ENCODE results near the gene PDGFC.

PDGFC gene

GRCh38 chr4:157004279-157005161, 32.9 kb upstream of the PDGFC start:
- Histone ChIP-seq H3K27me3 (ENCODE audit: control insufficient read depth, insufficient read depth, low read length) (no peaks in the 10 kb centered on the region), H3K36me3 (ENCODE audit: control insufficient read depth, insufficient read depth, low read length) (no peaks in the 10 kb centered on the region), H3K4me1 (ENCODE audit: control insufficient read depth, insufficient read depth, low read length) (peaks cover 2% of the 10 kb centered on the region), H3K27ac (ENCODE audit: low read depth, low read length) (no peak overlapping the region), H3K4me3 (ENCODE audit: low read depth, low read length) (no peak overlapping the region), H3K9ac (ENCODE audit: low read length) (no peak overlapping the region), H3K9me3 (ENCODE audit: control insufficient read depth, insufficient read depth, low read depth, low read length) (no peaks in the 10 kb centered on the region)

DNA sequence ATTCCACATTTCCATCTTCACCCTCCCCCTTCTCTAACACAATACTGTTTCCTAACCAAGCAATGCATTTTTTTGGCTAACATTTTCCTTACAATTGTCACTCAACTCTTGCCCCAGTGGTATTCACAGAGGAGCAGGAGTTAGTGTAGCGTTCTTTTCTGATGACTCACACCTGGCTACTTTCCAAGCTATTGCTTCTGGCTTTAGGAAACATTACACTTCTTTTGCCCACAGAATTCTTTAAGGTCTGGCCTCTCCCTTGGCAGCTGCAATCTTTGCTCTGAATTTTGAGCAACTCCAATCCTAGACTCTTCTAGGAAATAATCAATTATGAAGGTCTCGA, 27.5 kb upstream of the PDGFC start:
- Histone ChIP-seq H3K36me3 (ENCODE audit: control insufficient read depth, insufficient read depth, low read length) (no peaks in the 10 kb centered on the region), H3K9me3 (ENCODE audit: control insufficient read depth, insufficient read depth, low read depth, low read length) (peaks cover 26% of the 10 kb centered on the region), H3K4me3 (ENCODE audit: low read depth, low read length) (no peak overlapping the region), H3K27ac (ENCODE audit: low read depth, low read length) (peak overlapping the region; percentile 37; the same call in 1 of the 2 replicates), H3K9ac (ENCODE audit: low read length) (no peak overlapping the region), H3K27me3 (ENCODE audit: control insufficient read depth, insufficient read depth, low read length) (no peaks in the 10 kb centered on the region), H3K4me1 (ENCODE audit: control insufficient read depth, insufficient read depth, low read length) (peaks cover 11% of the 10 kb centered on the region)

DNA sequence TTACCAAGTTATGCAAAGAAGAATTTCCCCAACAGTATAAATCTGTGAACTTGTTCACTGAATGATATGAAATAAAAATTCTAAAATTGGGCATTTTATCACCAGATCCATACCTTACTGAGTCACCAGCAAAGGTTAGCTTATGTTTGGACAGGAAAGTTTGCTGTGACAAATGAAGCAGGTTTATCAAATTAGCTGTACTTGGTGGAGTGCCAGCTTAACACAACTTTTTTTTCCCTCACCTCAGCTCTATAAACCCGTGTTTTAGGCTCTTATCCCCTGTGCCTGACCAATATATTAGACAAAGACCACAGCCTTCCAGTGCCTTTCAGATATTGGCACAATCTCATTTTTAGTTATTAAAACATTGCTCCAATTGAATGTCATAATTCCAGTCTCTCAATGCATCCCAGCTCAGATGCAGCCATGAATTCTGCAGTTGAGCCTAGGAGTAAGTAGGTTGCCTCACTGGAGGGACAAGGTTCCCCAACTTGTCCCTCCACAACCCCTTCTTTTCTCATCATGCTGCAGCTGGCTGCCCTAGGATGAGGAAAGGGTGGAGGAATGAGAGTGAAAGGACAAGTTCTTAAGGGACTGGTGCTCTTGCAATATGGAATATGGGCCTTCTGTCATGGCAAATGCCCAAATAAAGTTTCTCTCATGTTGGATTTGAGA, 27.0 kb upstream of the PDGFC start:
- no peaks in the 10 kb centered on the region for H3K36me3 ChIP-seq (ENCODE audit: control insufficient read depth, insufficient read depth, low read length)
- H3K27me3 ChIP-seq (ENCODE audit: control insufficient read depth, insufficient read depth, low read length) = no peaks in the 10 kb centered on the region
- H3K27ac ChIP-seq (ENCODE audit: low read depth, low read length) = peak overlapping the region; percentile 37; the same call in 1 of the 2 replicates
- no peak overlapping the region for H3K4me3 ChIP-seq (ENCODE audit: low read depth, low read length)
- H3K4me1 ChIP-seq (ENCODE audit: control insufficient read depth, insufficient read depth, low read length) = peaks cover 11% of the 10 kb centered on the region
- no peak overlapping the region for H3K9ac ChIP-seq (ENCODE audit: low read length)
- H3K9me3 ChIP-seq (ENCODE audit: control insufficient read depth, insufficient read depth, low read depth, low read length) = peaks cover 26% of the 10 kb centered on the region

GRCh38 chr4:156992943-156993342, 21.3 kb upstream of the PDGFC start:
- H3K4me3 ChIP-seq (ENCODE audit: low read depth, low read length) = no peak overlapping the region

DNA sequence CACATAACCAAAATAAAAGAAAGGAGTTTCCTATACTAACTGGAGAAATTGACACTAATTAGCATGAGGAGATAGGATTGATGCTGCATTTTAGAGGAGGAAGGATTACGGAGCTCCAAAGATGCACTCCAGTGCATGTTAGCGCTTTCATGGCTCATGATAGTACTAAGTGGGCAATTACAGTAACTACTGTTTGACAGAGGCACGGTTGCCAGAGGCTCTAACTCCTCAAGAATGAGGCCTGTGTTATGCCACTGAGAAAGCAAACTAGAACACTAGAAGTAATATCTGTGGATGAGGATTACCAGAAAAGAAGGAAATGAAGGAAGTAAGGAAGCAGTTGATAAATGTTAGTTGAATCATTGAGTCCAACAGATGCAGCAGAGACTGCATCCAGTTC, 19.6 kb upstream of the PDGFC start:
- Histone ChIP-seq H3K4me1 (ENCODE audit: control insufficient read depth, insufficient read depth, low read length) (no peaks in the 10 kb centered on the region), H3K27ac (ENCODE audit: low read depth, low read length) (no peak overlapping the region), H3K27me3 (ENCODE audit: control insufficient read depth, insufficient read depth, low read length) (no peaks in the 10 kb centered on the region), H3K4me3 (ENCODE audit: low read depth, low read length) (no peak overlapping the region), H3K9ac (ENCODE audit: low read length) (no peak overlapping the region), H3K36me3 (ENCODE audit: control insufficient read depth, insufficient read depth, low read length) (no peaks in the 10 kb centered on the region), H3K9me3 (ENCODE audit: control insufficient read depth, insufficient read depth, low read depth, low read length) (peaks cover 20% of the 10 kb centered on the region)

More at GRCh38 chr4:156992943-156993342, 21.3 kb upstream of the PDGFC start:
- H3K9me3 ChIP-seq (ENCODE audit: control insufficient read depth, insufficient read depth, low read depth, low read length) = peaks cover 36% of the 10 kb centered on the region
- H3K27me3 ChIP-seq (ENCODE audit: control insufficient read depth, insufficient read depth, low read length) = no peaks in the 10 kb centered on the region
- H3K27ac ChIP-seq (ENCODE audit: low read depth, low read length) = no peak overlapping the region
- H3K9ac ChIP-seq (ENCODE audit: low read length) = no peak overlapping the region
- no peaks in the 10 kb centered on the region for H3K4me1 ChIP-seq (ENCODE audit: control insufficient read depth, insufficient read depth, low read length)
- no peaks in the 10 kb centered on the region for H3K36me3 ChIP-seq (ENCODE audit: control insufficient read depth, insufficient read depth, low read length)

DNA sequence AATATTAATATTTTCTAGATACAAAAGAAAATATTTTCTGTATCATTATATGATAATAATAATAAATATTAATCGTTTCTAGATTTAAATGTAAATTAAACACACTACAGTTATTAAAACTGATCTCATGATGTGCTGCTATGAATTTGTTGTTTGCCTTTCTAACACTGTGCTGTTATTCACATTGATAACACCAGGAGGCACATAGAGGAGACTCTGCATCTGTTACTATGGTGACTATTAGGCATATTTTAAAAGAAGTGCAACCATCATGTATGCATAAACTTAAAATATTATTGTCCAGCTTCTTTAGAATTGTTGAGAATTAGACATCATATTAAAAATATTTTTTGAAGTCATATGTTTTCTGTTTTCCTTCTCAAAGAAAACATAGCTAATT, 11.8 kb upstream of the PDGFC start:
- H3K27ac ChIP-seq (ENCODE audit: low read depth, low read length) = no peak overlapping the region

DNA sequence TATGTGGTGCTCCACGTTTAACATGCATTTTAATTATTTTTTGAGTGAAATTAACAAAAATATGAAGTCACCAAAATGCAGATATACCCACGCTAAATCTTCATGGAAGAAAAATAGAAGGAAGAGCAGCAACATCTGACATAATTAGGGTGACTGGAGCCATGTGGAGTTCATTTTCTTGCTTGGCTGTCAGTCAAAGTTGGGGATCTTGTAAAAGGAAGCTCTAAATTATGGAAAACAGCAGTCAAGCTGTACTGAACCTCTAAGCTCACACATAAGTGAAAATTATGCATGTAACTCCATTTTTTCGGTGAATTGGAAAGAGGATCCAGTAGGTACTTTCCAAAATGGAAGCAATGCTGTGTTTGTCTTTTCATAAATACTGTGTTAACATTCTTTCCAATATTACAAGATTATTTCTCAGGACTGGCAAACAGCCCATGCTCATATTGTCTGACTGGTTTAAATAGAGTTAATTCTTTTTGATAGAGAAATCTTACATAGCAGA, 9.7 kb upstream of the PDGFC start:
- Histone ChIP-seq H3K36me3 (ENCODE audit: control insufficient read depth, insufficient read depth, low read length) (no peaks in the 10 kb centered on the region), H3K9ac (ENCODE audit: low read length) (no peak overlapping the region), H3K27me3 (ENCODE audit: control insufficient read depth, insufficient read depth, low read length) (no peaks in the 10 kb centered on the region), H3K4me1 (ENCODE audit: control insufficient read depth, insufficient read depth, low read length) (peaks cover 3% of the 10 kb centered on the region; the same call in 1 of the 2 replicates), H3K4me3 (ENCODE audit: low read depth, low read length) (no peak overlapping the region), H3K27ac (ENCODE audit: low read depth, low read length) (no peak overlapping the region), H3K9me3 (ENCODE audit: control insufficient read depth, insufficient read depth, low read depth, low read length) (no peaks in the 10 kb centered on the region)

More for the DNA sequence above, 11.8 kb upstream of the PDGFC start:
- no peaks in the 10 kb centered on the region for H3K36me3 ChIP-seq (ENCODE audit: control insufficient read depth, insufficient read depth, low read length)
- H3K9me3 ChIP-seq (ENCODE audit: control insufficient read depth, insufficient read depth, low read depth, low read length) = peaks cover 5% of the 10 kb centered on the region; the same call in 1 of the 2 replicates
- H3K4me1 ChIP-seq (ENCODE audit: control insufficient read depth, insufficient read depth, low read length) = no peaks in the 10 kb centered on the region
- H3K4me3 ChIP-seq (ENCODE audit: low read depth, low read length) = no peak overlapping the region
- H3K9ac ChIP-seq (ENCODE audit: low read length) = no peak overlapping the region
- no peaks in the 10 kb centered on the region for H3K27me3 ChIP-seq (ENCODE audit: control insufficient read depth, insufficient read depth, low read length)

DNA sequence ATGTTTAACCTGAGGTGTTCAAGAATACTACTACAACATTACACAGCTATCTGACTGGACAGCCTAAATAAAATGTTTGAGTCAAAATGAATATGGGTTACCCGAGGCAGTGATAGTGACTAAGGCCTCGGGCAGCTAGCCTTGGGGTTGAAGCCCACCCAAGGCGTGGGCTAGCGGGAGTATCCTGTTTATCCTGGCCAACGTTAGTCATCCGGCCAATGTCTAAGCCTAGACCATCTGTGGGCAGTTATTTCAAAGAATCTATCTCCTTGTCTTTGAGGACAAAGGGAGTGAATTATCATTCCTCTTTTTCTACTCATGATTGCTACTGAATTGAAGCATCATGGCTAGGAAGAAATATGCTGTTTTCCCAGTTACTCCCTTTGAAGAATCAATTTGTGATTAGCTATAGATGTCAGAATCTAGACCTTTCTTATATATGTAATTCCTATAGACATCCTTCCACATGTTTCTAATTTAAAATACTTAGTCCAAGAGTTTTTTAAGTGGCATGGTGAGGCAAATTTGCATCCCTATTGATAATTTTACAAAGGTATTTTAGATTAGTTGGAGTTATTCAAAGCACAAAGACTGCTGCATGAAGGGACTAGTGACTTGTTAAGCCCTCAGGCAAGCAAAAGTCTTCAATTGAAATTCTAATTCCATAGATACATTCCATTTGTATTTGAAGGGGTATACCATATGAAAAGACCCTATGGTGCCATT, 6.0 kb upstream of the PDGFC start:
- Histone ChIP-seq H3K9ac (ENCODE audit: low read length) (no peak overlapping the region), H3K4me1 (ENCODE audit: control insufficient read depth, insufficient read depth, low read length) (peaks cover 5% of the 10 kb centered on the region), H3K9me3 (ENCODE audit: control insufficient read depth, insufficient read depth, low read depth, low read length) (no peaks in the 10 kb centered on the region), H3K27ac (ENCODE audit: low read depth, low read length) (no peak overlapping the region), H3K4me3 (ENCODE audit: low read depth, low read length) (no peak overlapping the region), H3K36me3 (ENCODE audit: control insufficient read depth, insufficient read depth, low read length) (no peaks in the 10 kb centered on the region), H3K27me3 (ENCODE audit: control insufficient read depth, insufficient read depth, low read length) (no peaks in the 10 kb centered on the region)

DNA sequence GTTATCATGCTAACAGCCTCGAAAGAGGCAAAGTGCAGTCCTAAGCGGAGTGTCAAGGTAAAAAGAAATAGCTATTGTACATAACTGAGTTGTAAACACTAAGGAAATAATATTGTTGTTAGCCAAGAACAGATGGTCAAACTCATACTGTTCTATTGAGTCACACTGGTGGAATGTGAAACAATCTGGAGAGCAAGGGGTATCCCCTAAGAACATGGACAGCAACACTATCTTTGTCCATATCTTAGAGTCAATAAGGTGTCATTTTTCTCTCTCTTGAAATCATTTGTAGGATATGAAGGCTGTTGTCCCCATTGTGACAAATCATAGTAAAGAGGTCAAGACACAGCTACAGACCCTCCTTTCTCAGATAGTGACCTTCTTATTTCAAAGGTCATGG, 4.5 kb upstream of the PDGFC start:
- no peak overlapping the region for H3K4me3 ChIP-seq (ENCODE audit: low read depth, low read length)
- no peaks in the 10 kb centered on the region for H3K36me3 ChIP-seq (ENCODE audit: control insufficient read depth, insufficient read depth, low read length)
- no peak overlapping the region for H3K27ac ChIP-seq (ENCODE audit: low read depth, low read length)
- H3K27me3 ChIP-seq (ENCODE audit: control insufficient read depth, insufficient read depth, low read length) = no peaks in the 10 kb centered on the region
- H3K9ac ChIP-seq (ENCODE audit: low read length) = no peak overlapping the region
- peaks cover 10% of the 10 kb centered on the region for H3K4me1 ChIP-seq (ENCODE audit: control insufficient read depth, insufficient read depth, low read length)
- H3K9me3 ChIP-seq (ENCODE audit: control insufficient read depth, insufficient read depth, low read depth, low read length) = no peaks in the 10 kb centered on the region

DNA sequence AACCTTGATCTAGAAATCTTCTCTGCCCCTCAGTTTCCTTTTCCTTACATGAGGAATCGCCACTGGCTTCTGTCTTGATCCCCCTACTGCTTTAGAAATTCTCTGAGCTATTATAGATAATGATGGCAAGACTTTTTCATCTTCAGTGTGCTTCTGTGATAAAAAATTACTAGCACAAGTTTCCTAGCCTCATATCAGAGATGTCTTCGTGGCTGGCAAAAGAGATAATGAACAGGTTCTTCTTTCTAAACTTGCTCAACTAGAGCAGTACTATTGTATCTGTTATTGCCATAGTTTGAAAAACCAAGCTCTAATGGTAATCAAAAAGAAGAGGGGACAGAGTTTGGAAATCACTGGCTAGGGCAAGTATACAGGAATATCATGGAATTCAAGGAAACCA, 4.1 kb upstream of the PDGFC start:
- Histone ChIP-seq H3K4me3 (ENCODE audit: low read depth, low read length) (no peak overlapping the region), H3K36me3 (ENCODE audit: control insufficient read depth, insufficient read depth, low read length) (no peaks in the 10 kb centered on the region), H3K27me3 (ENCODE audit: control insufficient read depth, insufficient read depth, low read length) (peaks cover 2% of the 10 kb centered on the region; the same call in 1 of the 2 replicates), H3K4me1 (ENCODE audit: control insufficient read depth, insufficient read depth, low read length) (peaks cover 10% of the 10 kb centered on the region), H3K27ac (ENCODE audit: low read depth, low read length) (no peak overlapping the region), H3K9me3 (ENCODE audit: control insufficient read depth, insufficient read depth, low read depth, low read length) (no peaks in the 10 kb centered on the region), H3K9ac (ENCODE audit: low read length) (no peak overlapping the region)

Measured in HUES6 (cell line).